HCT116 (cell line): ENCODE results near the gene PTGS1. TPM values are rescaled to one million over a fixed set of nuclear protein-coding genes. Genes with fewer than 3 reads are reported as not detected.

ENCODE experiments used
- ATAC-seq: fragments of 200-7000 bp; cut with Tn5 transposase; 2 replicates; pipeline ENCODE4 v1.9.1; 2020; ENCODE audit warnings: mild to moderate bottlenecking, moderate library complexity
- BruUV-seq: library from RNA; stranded (reverse); fragments of 400-500 nt; replicated peaks from 2 replicates; lab custom pipeline; 2021; lab: Mats Ljungman, UMichigan
- CTCF ChIA-PET: fragments of 300-600 bp; sonication (Branson Sonifier 250); formaldehyde crosslinking; loops from one replicate; lab custom pipeline; 2021; ENCODE audit warnings: antibody characterized with exemption; lab: Charles Lee
- POLR2A ChIA-PET: fragments of 300-600, 350-600 bp; sonication (Branson Sonifier 250); formaldehyde crosslinking; loops from one replicate; lab custom pipeline; 2021; ENCODE audit warnings: antibody characterized with exemption; lab: Charles Lee
- RAD21 ChIA-PET, 2 experiments: fragments of 300-600 bp; sonication (Branson Sonifier 250); formaldehyde crosslinking; loops; one replicate each; lab custom pipeline; 2023; ENCODE audit warnings: low total read pairs in 2 of 2; ENCODE audit not compliant: uncharacterized antibody in 2 of 2, unreplicated experiment in 2 of 2, low non-redundant PET in 1 of 2; lab: Charles Lee
- DNase-seq: peaks from one replicate; pipeline ENCODE4 v3.0.0-alpha.2; 2010; ENCODE audit warnings: low read depth, low spot score
- H2AFZ ChIP-seq: fragments of 200-600 bp; shearing (Covaris generic), sonication (generic); 2 replicates; pipeline ENCODE4 v1.6.1; 2017; ENCODE audit warnings: low read depth, mixed run types, mixed read lengths, antibody characterized with exemption, low read length; ENCODE audit not compliant: poor library complexity, severe bottlenecking
- H3K27ac ChIP-seq: 2 replicates; pipeline ENCODE4 v1.5.1; 2012; ENCODE audit warnings: low read depth, low read length
- H3K27me3 ChIP-seq: fragments of 200-600 bp; sonication (generic); 2 replicates; pipeline ENCODE4 v1.6.1; 2016; ENCODE audit warnings: mixed run types, low read length, mixed read lengths; ENCODE audit not compliant: insufficient read depth
- H3K36me3 ChIP-seq, 2 experiments: fragments of 200-500 bp in 1 of 2; fragments of 200-600 bp in 1 of 2; sonication (Bioruptor generic) in 1 of 2; sonication (generic) in 1 of 2; 2 replicates each; pipeline versions ENCODE4 v1.5.1 to v1.6.1; 2014 to 2016; ENCODE audit warnings: low read length in 2 of 2, inconsistent platforms in 1 of 2, mixed read lengths in 1 of 2, mixed run types in 1 of 2; ENCODE audit not compliant: insufficient read depth in 2 of 2, control insufficient read depth in 1 of 2
- H3K4me1 ChIP-seq, 2 experiments: fragments of 200-600 bp in 1 of 2; sonication (generic) in 1 of 2; 2 replicates each; pipeline versions ENCODE4 v1.5.1 to v1.6.1; 2012 to 2017; ENCODE audit warnings: low read length in 2 of 2, inconsistent platforms in 1 of 2, mild to moderate bottlenecking in 1 of 2, mixed read lengths in 1 of 2, mixed run types in 1 of 2, moderate library complexity in 1 of 2; ENCODE audit not compliant: insufficient read depth in 2 of 2, control insufficient read depth in 1 of 2
- H3K4me2 ChIP-seq: fragments of 200-600 bp; sonication (generic); 2 replicates; pipeline ENCODE4 v1.6.1; 2017; ENCODE audit warnings: mixed run types, low read length, mixed read lengths
- H3K4me3 ChIP-seq, 2 experiments: fragments of 200-600 bp in 1 of 2; sonication (generic) in 1 of 2; replicated peaks in 1 of 2; 2 replicates each; pipeline ENCODE4 v1.5.1; 2011 to 2016; ENCODE audit warnings: low read length in 2 of 2, control low read depth in 1 of 2, low read depth in 1 of 2, mild to moderate bottlenecking in 1 of 2, mixed read lengths in 1 of 2, mixed run types in 1 of 2
- H3K79me2 ChIP-seq: fragments of 200-600 bp; sonication (generic); 2 replicates; pipeline ENCODE4 v1.6.1; 2017; ENCODE audit warnings: mild to moderate bottlenecking, mixed run types, low read length, moderate library complexity, mixed read lengths; ENCODE audit not compliant: insufficient read depth
- H3K9ac ChIP-seq: fragments of 200-600 bp; sonication (generic); 2 replicates; pipeline ENCODE4 v1.6.1; 2016; ENCODE audit warnings: low read length, mixed read lengths
- H3K9me2 ChIP-seq: fragments of 200-600 bp; sonication (generic), shearing (Covaris generic); 2 replicates; pipeline ENCODE4 v1.6.1; 2017; ENCODE audit warnings: mixed run types, mild to moderate bottlenecking, moderate library complexity; ENCODE audit not compliant: insufficient read depth
- H3K9me3 ChIP-seq, 2 experiments: fragments of 200-500 bp in 1 of 2; fragments of 200-600 bp in 1 of 2; sonication (Bioruptor generic) in 1 of 2; sonication (generic) in 1 of 2; 2 replicates each; pipeline ENCODE4 v1.6.1; 2014 to 2017; ENCODE audit warnings: low read length in 2 of 2, mixed read lengths in 2 of 2, inconsistent platforms in 1 of 2, low read depth in 1 of 2, mild to moderate bottlenecking in 1 of 2, mixed run types in 1 of 2, moderate library complexity in 1 of 2; ENCODE audit not compliant: control insufficient read depth in 1 of 2, insufficient read depth in 1 of 2
- H4K20me1 ChIP-seq: fragments of 200-600 bp; sonication (generic), shearing (Covaris generic); 2 replicates; pipeline ENCODE4 v1.6.1; 2017; ENCODE audit warnings: mixed run types, mild to moderate bottlenecking, moderate library complexity; ENCODE audit not compliant: insufficient read depth
- CEBPB ChIP-seq: IDR thresholded peaks from 2 replicates; pipeline ENCODE4 v1.6.1; 2012; ENCODE audit warnings: low read depth
- CTCF ChIP-seq, 3 experiments: fragments of 200-600 bp in 1 of 3; sonication (generic) in 1 of 3; IDR thresholded peaks in 2 of 3; conservative IDR thresholded peaks in 1 of 3; 2 replicates each; pipeline ENCODE4 v1.5.1; 2012 to 2017; ENCODE audit warnings: low read depth in 2 of 3, low read length in 2 of 3, antibody characterized with exemption in 1 of 3, borderline replicate concordance in 1 of 3, control low read depth in 1 of 3, mild to moderate bottlenecking in 1 of 3, mixed read lengths in 1 of 3, mixed run types in 1 of 3, moderate library complexity in 1 of 3; ENCODE audit not compliant: insufficient read depth in 1 of 3
- POLR2A ChIP-seq: IDR thresholded peaks from 2 replicates; pipeline ENCODE4 v1.7.0; 2011; ENCODE audit warnings: borderline replicate concordance; ENCODE audit not compliant: insufficient read depth, insufficient read length; ENCODE audit errors: extremely low read depth
- REST ChIP-seq: IDR thresholded peaks from 2 replicates; pipeline ENCODE4 v1.6.1; 2012; ENCODE audit warnings: low read depth
- SIN3A ChIP-seq: IDR thresholded peaks from 2 replicates; pipeline ENCODE4 v1.6.1; 2012; ENCODE audit warnings: low read depth
- ZBTB33 ChIP-seq: IDR thresholded peaks from 2 replicates; pipeline ENCODE4 v1.6.1; 2011; ENCODE audit warnings: mild to moderate bottlenecking, low read length, moderate library complexity; ENCODE audit not compliant: insufficient replicate concordance; ENCODE audit errors: extremely low read depth
- ZNF274 ChIP-seq: fragments of 200-500 bp; sonication (Bioruptor generic); IDR thresholded peaks from 2 replicates; pipeline ENCODE4 v1.6.1; 2014; ENCODE audit warnings: mild to moderate bottlenecking, low read depth, low read length, inconsistent platforms
- intact Hi-C: fragments of 100-400 bp; cut with micrococcal nuclease; formaldehyde crosslinking; loops from 2 replicates; pipeline ENCODE4 v1.10.0; 2022
- total RNA-seq: library from RNA; stranded (reverse); gene quantifications from one replicate; pipeline ENCODE4 v1.2.1, GENCODE V29; 2021; ENCODE audit not compliant: unreplicated experiment

PTGS1 gene
- total RNA-seq, 1 experiment from 2014 or later: 3.5 TPM

GRCh38 chr9:122348791-122349190 is 22.0 kb upstream of the PTGS1 start:
- ChIA-PET POLR2A (no interaction called here), CTCF (interaction anchor here (3.6 to 5.5 kb wide), 2 partner anchors 223 to 252 kb away, joined by 75 to 229 read pairs; no protein-coding TSS in a partner anchor), RAD21 (no interaction called here)
- ATAC-seq: no peak
- Histone ChIP-seq H3K36me3 (no peaks in the 10 kb centered on the region), H3K4me1 (peaks cover 3 to 13% of the 10 kb centered on the region in 2 experiments; a peak in 3 of 4 replicates), H4K20me1 (no peaks in the 10 kb centered on the region), H3K9me2 (no peaks in the 10 kb centered on the region), H3K79me2 (no peaks in the 10 kb centered on the region), H3K27ac (no peak overlapping the region), H3K4me3 (no peak overlapping the region), H3K27me3 (no peaks in the 10 kb centered on the region)
- no TSS peak for BruUV-seq
- TF ChIP-seq ZNF274: no peak
- TF ChIP-seq CTCF (IDR thresholded peaks at IDR 0.05 in 2 of 3, conservative IDR thresholded peaks at IDR 0.05 in 1 of 3; ENCODE audit: borderline replicate concordance in 1 of 3, insufficient read depth in 1 of 3, low read depth in 2 of 3, low read length in 2 of 3): no peak
- TF ChIP-seq, all 23 proteins: peak for 0
- intact Hi-C loops: no loop called here
- no peak overlapping the region for H3K4me2 ChIP-seq
- no peak overlapping the region for H3K9ac ChIP-seq
- no peak for DNase-seq
- H3K9me3 ChIP-seq: no peaks in the 10 kb centered on the region
- no peak overlapping the region for H2AFZ ChIP-seq

GRCh38 chr9:122349201-122349600 is 21.6 kb upstream of the PTGS1 start:
- no TSS peak for BruUV-seq
- Histone ChIP-seq H3K27ac (no peak overlapping the region), H2AFZ (no peak overlapping the region), H3K4me2 (no peak overlapping the region), H3K36me3 (no peaks in the 10 kb centered on the region), H3K79me2 (no peaks in the 10 kb centered on the region), H3K27me3 (no peaks in the 10 kb centered on the region), H3K4me1 (peaks cover 3 to 13% of the 10 kb centered on the region in 2 experiments; a peak in 3 of 4 replicates), H3K9me2 (no peaks in the 10 kb centered on the region), H4K20me1 (no peaks in the 10 kb centered on the region), H3K9me3 (no peaks in the 10 kb centered on the region), H3K4me3 (no peak overlapping the region), H3K9ac (no peak overlapping the region)
- DNase-seq: no peak
- intact Hi-C loops: no loop called here
- POLR2A ChIA-PET: interaction anchor here (1.5 kb wide), 1 partner anchor 250 kb away, joined by 3 read pairs; no protein-coding TSS in a partner anchor
- RAD21 ChIA-PET: interaction anchor here (2.5 to 2.6 kb wide), 2 partner anchors 224 kb away, joined by 39 to 43 read pairs; no protein-coding TSS in a partner anchor
- CTCF ChIA-PET: interaction anchor here (3.6 to 5.5 kb wide), 2 partner anchors 224 to 252 kb away, joined by 75 to 229 read pairs; no protein-coding TSS in a partner anchor
- ATAC-seq: no peak
- TF ChIP-seq CTCF (IDR thresholded peaks at IDR 0.05 in 2 of 3, conservative IDR thresholded peaks at IDR 0.05 in 1 of 3; ENCODE audit: borderline replicate concordance in 1 of 3, insufficient read depth in 1 of 3, low read depth in 2 of 3, low read length in 2 of 3) (no peak), CEBPB (no peak), REST (no peak), ZBTB33 (no peak), POLR2A (no peak), SIN3A (no peak)
